OCI-LY7 (cell line): ENCODE results near the gene PGD. TPM values are rescaled to one million over a fixed set of nuclear protein-coding genes. Genes with fewer than 3 reads are reported as not detected.

ENCODE experiments used
- BruUV-seq: library from RNA; stranded (reverse); fragments of 400-500 nt; replicated peaks from 2 replicates; lab custom pipeline; 2021; lab: Mats Ljungman, UMichigan
- CTCF ChIA-PET: fragments of 300-600 bp; sonication (Branson Sonifier 250); formaldehyde crosslinking; loops from one replicate; lab custom pipeline; 2022; ENCODE audit warnings: antibody characterized with exemption; ENCODE audit not compliant: unreplicated experiment; lab: Charles Lee
- POLR2A ChIA-PET: fragments of 300-600 bp; sonication (Branson Sonifier 250); formaldehyde crosslinking; loops from one replicate; lab custom pipeline; 2022; ENCODE audit warnings: antibody characterized with exemption; lab: Charles Lee
- DNase-seq: peaks from one replicate; pipeline ENCODE4 v3.0.0-alpha.2; 2015; ENCODE audit warnings: low spot score
- H2AFZ ChIP-seq: fragments of 200-600 bp; sonication (generic), shearing (Covaris generic); 2 replicates; pipeline ENCODE4 v1.6.1; 2014; ENCODE audit warnings: mild to moderate bottlenecking, antibody characterized with exemption, low read length, moderate library complexity
- H3K27ac ChIP-seq: fragments of 200-600 bp; sonication (generic); 2 replicates; pipeline ENCODE4 v1.5.1; 2014; ENCODE audit warnings: mixed run types, low read depth, mild to moderate bottlenecking, moderate library complexity, low read length, inconsistent platforms; ENCODE audit not compliant: poor library complexity, severe bottlenecking
- H3K36me3 ChIP-seq: fragments of 200-600 bp; sonication (generic); 2 replicates; pipeline ENCODE4 v1.6.1; 2014; ENCODE audit warnings: mild to moderate bottlenecking, antibody characterized with exemption, low read length, moderate library complexity, mixed read lengths; ENCODE audit not compliant: insufficient read depth
- H3K4me1 ChIP-seq: fragments of 200-600 bp; sonication (generic); 2 replicates; pipeline ENCODE4 v1.5.1; 2014; ENCODE audit warnings: mild to moderate bottlenecking, low read length; ENCODE audit not compliant: insufficient read depth, poor library complexity, severe bottlenecking
- H3K4me2 ChIP-seq: fragments of 200-600 bp; sonication (generic); 2 replicates; pipeline ENCODE4 v1.6.1; 2014; ENCODE audit warnings: mild to moderate bottlenecking, low read length
- H3K4me3 ChIP-seq: fragments of 200-600 bp; sonication (generic); 2 replicates; pipeline ENCODE4 v1.5.1; 2014; ENCODE audit warnings: mild to moderate bottlenecking, low read depth, low read length; ENCODE audit not compliant: poor library complexity, severe bottlenecking
- H3K79me2 ChIP-seq: fragments of 200-600 bp; sonication (generic); 2 replicates; pipeline ENCODE4 v1.6.1; 2016; ENCODE audit warnings: low read depth, mild to moderate bottlenecking, low read length, moderate library complexity, mixed read lengths; ENCODE audit not compliant: insufficient read depth
- H3K9me2 ChIP-seq: fragments of 200-600 bp; sonication (generic); 2 replicates; pipeline ENCODE4 v1.6.1; 2016; ENCODE audit warnings: mild to moderate bottlenecking, low read length, mixed read lengths; ENCODE audit not compliant: insufficient read depth
- H3K9me3 ChIP-seq: fragments of 200-600 bp; sonication (generic); 2 replicates; pipeline ENCODE4 v1.6.1; 2014; ENCODE audit warnings: mild to moderate bottlenecking, mixed run types, low read length, mixed read lengths
- H4K20me1 ChIP-seq: fragments of 200-600 bp; sonication (generic); 2 replicates; pipeline ENCODE4 v1.6.1; 2014; ENCODE audit warnings: mild to moderate bottlenecking, antibody characterized with exemption, low read length, moderate library complexity, mixed read lengths; ENCODE audit not compliant: insufficient read depth
- EZH2phosphoT487 ChIP-seq: fragments of 200-600 bp; sonication (generic); IDR thresholded peaks from 2 replicates; pipeline ENCODE4 v1.6.1; 2018; ENCODE audit warnings: low read depth, borderline replicate concordance, mild to moderate bottlenecking, mixed run types, antibody characterized with exemption, low read length, moderate library complexity, mixed read lengths
- intact Hi-C: fragments of 100-400 bp; cut with micrococcal nuclease; formaldehyde crosslinking; loops from one replicate; pipeline ENCODE4 v1.10.0; 2022; ENCODE audit not compliant: unreplicated experiment
- total RNA-seq, 2 experiments: library from RNA; depleted of rRNA in 1 of 2; stranded (reverse); fragments of >200 nt in 1 of 2; shearing (Covaris generic) in 1 of 2; gene quantifications; 2 replicates each; pipeline ENCODE4 v1.2.3, GENCODE V29; 2014 to 2022
- TF ChIP-seq, protein P1 (sequence below): fragments of 200-600 bp; sonication (generic); conservative IDR thresholded peaks from 2 replicates; pipeline ENCODE4 v1.5.1; 2014; ENCODE audit warnings: mild to moderate bottlenecking, antibody characterized with exemption, low read length, moderate library complexity, mixed read lengths

PGD gene
- total RNA-seq, 2 experiments from 2014 or later, result 69.3 to 157 TPM

DNA sequence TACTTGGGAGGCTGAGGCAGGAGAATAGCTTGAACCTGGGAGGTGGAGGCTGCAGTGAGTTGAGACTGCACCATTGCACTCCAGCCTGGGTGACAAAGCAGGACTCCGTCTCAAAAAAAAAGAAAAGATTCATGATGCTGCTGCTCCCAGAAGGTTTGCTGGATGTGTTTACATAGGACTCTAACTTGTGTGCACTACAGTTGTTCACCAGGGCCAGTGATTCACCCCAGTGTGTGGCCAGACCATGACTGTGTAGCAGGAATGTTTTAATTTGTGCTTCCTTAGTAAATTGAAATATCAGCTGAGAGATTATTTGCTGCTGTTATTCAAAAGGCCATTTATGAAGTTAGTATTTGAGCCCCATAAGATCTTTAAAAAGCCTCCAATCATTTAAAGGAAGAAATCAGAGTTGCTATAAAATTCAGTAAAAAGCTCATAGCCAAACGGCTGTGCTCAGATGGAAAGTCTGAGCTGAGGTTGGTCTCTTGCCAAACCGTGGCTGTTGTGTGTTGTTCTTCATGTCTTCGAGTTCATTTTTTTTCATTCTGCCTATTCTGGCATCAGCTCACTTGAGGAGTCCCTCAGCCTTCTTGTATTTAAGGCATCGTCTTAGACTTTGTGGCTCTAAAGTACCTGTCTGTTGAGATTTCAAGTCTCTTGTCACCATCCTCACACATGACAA, 18.1 kb upstream of the PGD start:
- no peaks in the 10 kb centered on the region for H3K36me3 ChIP-seq
- CTCF ChIA-PET, result no interaction called here
- TF ChIP-seq EZH2phosphoT487, result no peak
- TF ChIP-seq, protein P1, sequence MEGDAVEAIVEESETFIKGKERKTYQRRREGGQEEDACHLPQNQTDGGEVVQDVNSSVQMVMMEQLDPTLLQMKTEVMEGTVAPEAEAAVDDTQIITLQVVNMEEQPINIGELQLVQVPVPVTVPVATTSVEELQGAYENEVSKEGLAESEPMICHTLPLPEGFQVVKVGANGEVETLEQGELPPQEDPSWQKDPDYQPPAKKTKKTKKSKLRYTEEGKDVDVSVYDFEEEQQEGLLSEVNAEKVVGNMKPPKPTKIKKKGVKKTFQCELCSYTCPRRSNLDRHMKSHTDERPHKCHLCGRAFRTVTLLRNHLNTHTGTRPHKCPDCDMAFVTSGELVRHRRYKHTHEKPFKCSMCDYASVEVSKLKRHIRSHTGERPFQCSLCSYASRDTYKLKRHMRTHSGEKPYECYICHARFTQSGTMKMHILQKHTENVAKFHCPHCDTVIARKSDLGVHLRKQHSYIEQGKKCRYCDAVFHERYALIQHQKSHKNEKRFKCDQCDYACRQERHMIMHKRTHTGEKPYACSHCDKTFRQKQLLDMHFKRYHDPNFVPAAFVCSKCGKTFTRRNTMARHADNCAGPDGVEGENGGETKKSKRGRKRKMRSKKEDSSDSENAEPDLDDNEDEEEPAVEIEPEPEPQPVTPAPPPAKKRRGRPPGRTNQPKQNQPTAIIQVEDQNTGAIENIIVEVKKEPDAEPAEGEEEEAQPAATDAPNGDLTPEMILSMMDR, result no peak
- no peaks in the 10 kb centered on the region for H3K9me2 ChIP-seq
- POLR2A ChIA-PET, result interaction anchor here (0.6 to 0.7 kb wide), 2 partner anchors 29 to 501 kb away, joined by 3 to 5 read pairs; no protein-coding TSS in a partner anchor
- no peak overlapping the region for H3K4me2 ChIP-seq
- H3K4me3 ChIP-seq, result no peak overlapping the region
- no peaks in the 10 kb centered on the region for H3K4me1 ChIP-seq
- H3K27ac ChIP-seq, result no peak overlapping the region
- H3K9me3 ChIP-seq, result no peaks in the 10 kb centered on the region
- BruUV-seq, result no TSS peak
- H4K20me1 ChIP-seq, result no peaks in the 10 kb centered on the region
- no peak overlapping the region for H2AFZ ChIP-seq
- DNase-seq, result no peak
- intact Hi-C loops, result no loop called here
- no peaks in the 10 kb centered on the region for H3K79me2 ChIP-seq

DNA sequence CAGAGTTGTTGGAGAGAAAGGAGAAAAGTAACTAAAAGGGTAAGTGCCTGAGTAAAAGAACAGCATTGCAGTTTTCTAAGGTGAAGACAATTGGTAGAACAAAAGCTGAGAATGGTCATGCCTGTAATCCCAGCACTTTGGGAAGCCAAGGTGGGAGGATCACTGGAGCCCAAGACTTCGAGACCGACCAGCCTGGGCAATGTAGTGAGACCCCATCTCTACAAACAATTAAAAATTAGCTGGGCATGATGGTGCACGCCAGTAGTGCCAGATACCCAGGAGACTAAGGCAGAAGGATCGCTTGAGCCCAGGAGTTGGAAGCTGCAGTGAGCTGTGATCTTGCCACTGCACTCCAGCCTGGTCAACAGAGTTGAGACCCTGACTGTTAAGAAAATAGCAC, 15.2 kb upstream of the PGD start:
- Histone ChIP-seq H2AFZ (no peak overlapping the region), H3K79me2 (no peaks in the 10 kb centered on the region), H3K9me3 (no peaks in the 10 kb centered on the region), H3K4me3 (no peak overlapping the region), H3K9me2 (no peaks in the 10 kb centered on the region), H3K4me1 (peaks cover 14% of the 10 kb centered on the region), H3K36me3 (no peaks in the 10 kb centered on the region), H4K20me1 (no peaks in the 10 kb centered on the region), H3K27ac (no peak overlapping the region), H3K4me2 (no peak overlapping the region)
- POLR2A ChIA-PET, result no interaction called here
- CTCF ChIA-PET, result no interaction called here
- intact Hi-C loops, result no loop called here
- TF ChIP-seq, protein P1, result no peak
- TF ChIP-seq EZH2phosphoT487, result no peak
- no peak for DNase-seq
- BruUV-seq, result no TSS peak

DNA sequence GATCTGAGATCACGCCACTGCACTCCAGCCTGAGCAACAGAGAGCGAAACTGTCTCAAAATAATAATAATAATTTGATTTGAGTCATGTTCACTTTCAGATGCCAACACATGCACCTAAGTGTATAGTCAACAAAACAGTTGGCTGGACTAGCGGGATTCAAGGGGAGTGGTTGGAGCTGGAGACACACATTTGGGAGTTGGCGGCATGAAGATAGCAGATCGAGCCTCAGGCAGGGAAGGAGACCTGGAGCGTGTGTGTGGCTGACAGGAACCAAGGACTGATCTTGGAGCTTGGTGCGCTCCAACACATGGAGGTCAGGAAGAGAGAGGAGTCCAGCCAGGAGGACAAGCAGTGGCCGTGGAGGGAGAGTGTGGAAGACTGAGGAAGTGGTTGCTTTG, 14.6 kb upstream of the PGD start:
- no peaks in the 10 kb centered on the region for H3K36me3 ChIP-seq
- ChIA-PET CTCF (no interaction called here), POLR2A (no interaction called here)
- no peak overlapping the region for H3K4me3 ChIP-seq
- BruUV-seq, result no TSS peak
- TF ChIP-seq EZH2phosphoT487, result no peak
- TF ChIP-seq, protein P1, result no peak
- no peaks in the 10 kb centered on the region for H3K9me3 ChIP-seq
- intact Hi-C loops, result no loop called here
- no peaks in the 10 kb centered on the region for H3K9me2 ChIP-seq
- no peak overlapping the region for H2AFZ ChIP-seq
- no peak overlapping the region for H3K27ac ChIP-seq
- no peak overlapping the region for H3K4me2 ChIP-seq
- no peaks in the 10 kb centered on the region for H3K79me2 ChIP-seq
- no peak for DNase-seq
- H4K20me1 ChIP-seq, result no peaks in the 10 kb centered on the region
- H3K4me1 ChIP-seq, result peaks cover 16% of the 10 kb centered on the region
